Stimulated activated CD4-positive, alpha-beta T cell treated with anti-CD3 and anti-CD28 coated beads, Interleukin-2, amount 100 ng/mL, for 48 hours (primary cell): Measurements from ENCODE around the gene SNX25.
"Not testable (repeated sequence)": the region's sequence is repeated elsewhere in the genome, so short reads cannot be mapped to it uniquely, and the experiment has no call there.

Experiments
- DNase-seq, 2 donors: peaks; one replicate each; pipeline ENCODE4 v3.0.0-alpha.2; 2020

The SNX25 gene

GRCh38 chr4:185235119-185235842 lies 25.9 kb downstream of the SNX25 start:
- DNase-seq, result no peak

GRCh38 chr4:185235843-185236503 lies 26.6 kb downstream of the SNX25 start:
- no peak for DNase-seq

- DNase-seq, result no peak
These were observed 27.8 kb downstream of the SNX25 start for GRCh38 chr4:185237175-185237574.

- peak; percentile 12 to 19 for DNase-seq
These were observed 28.9 kb downstream of the SNX25 start for GRCh38 chr4:185238215-185238681.

- no peak for DNase-seq
These were observed 29.4 kb downstream of the SNX25 start for GRCh38 chr4:185238750-185239149.

- DNase-seq, result not testable (repeated sequence)
These were observed 31.1 kb downstream of the SNX25 start for GRCh38 chr4:185240486-185240885.

GRCh38 chr4:185242749-185243533 lies 33.5 kb downstream of the SNX25 start:
- DNase-seq, result no peak

- DNase-seq, result no peak
These were observed 34.5 kb downstream of the SNX25 start for GRCh38 chr4:185243879-185244278.

- DNase-seq, result no peak
These were observed 35.4 kb downstream of the SNX25 start for GRCh38 chr4:185244763-185245162.

GRCh38 chr4:185246453-185246852 lies 37.1 kb downstream of the SNX25 start:
- no peak for DNase-seq

- DNase-seq, result no peak
These were observed 37.8 kb downstream of the SNX25 start for GRCh38 chr4:185247151-185247550.

- DNase-seq, result no peak
These were observed 39.1 kb downstream of the SNX25 start for GRCh38 chr4:185248393-185249039.

GRCh38 chr4:185249105-185249504 lies 39.7 kb downstream of the SNX25 start:
- DNase-seq, result no peak

- no peak for DNase-seq
These were observed 45.0 kb downstream of the SNX25 start for GRCh38 chr4:185254434-185254833.

GRCh38 chr4:185255868-185256267 lies 46.5 kb downstream of the SNX25 start:
- DNase-seq, result no peak

GRCh38 chr4:185256446-185256845 lies 47.0 kb downstream of the SNX25 start:
- DNase-seq, result no peak

- DNase-seq, result no peak
These were observed 47.7 kb downstream of the SNX25 start for GRCh38 chr4:185257086-185257485.

- DNase-seq, result no peak
These were observed 48.3 kb downstream of the SNX25 start for GRCh38 chr4:185257694-185258093.

- not testable (repeated sequence) for DNase-seq
These were observed 49.3 kb downstream of the SNX25 start for GRCh38 chr4:185258741-185259140.

GRCh38 chr4:185259719-185260118 lies 50.3 kb downstream of the SNX25 start:
- DNase-seq, result no peak

GRCh38 chr4:185261946-185262345 lies 52.5 kb downstream of the SNX25 start:
- no peak for DNase-seq

- DNase-seq, result no peak
These were observed 54.0 kb downstream of the SNX25 start for GRCh38 chr4:185263419-185263818.

- no peak for DNase-seq
These were observed 56.5 kb downstream of the SNX25 start for GRCh38 chr4:185265942-185266341.
